OCI-LY1 (cell line): Measurements from ENCODE around the gene TMEM200C.

Experiments used
- H2AFZ ChIP-seq: fragments of 200-600 bp; sonication (generic), shearing (Covaris generic); 2 replicates; pipeline ENCODE4 v1.6.0; 2014; ENCODE audit warnings: antibody characterized with exemption, mild to moderate bottlenecking, low read length
- H3F3A ChIP-seq: fragments of 200-600 bp; sonication (generic), shearing (Covaris generic); 2 replicates; pipeline ENCODE4 v1.6.0; 2014; ENCODE audit warnings: mild to moderate bottlenecking, antibody characterized with exemption, low read length, moderate library complexity; ENCODE audit not compliant: insufficient read depth
- H3K27ac ChIP-seq: fragments of 200-600 bp; sonication (generic); 2 replicates; pipeline ENCODE4 v1.5.1; 2014; ENCODE audit warnings: low read length, mixed run types, mild to moderate bottlenecking, low read depth; ENCODE audit not compliant: poor library complexity, severe bottlenecking
- H3K27me3 ChIP-seq: fragments of 200-600 bp; sonication (generic); 2 replicates; pipeline ENCODE4 v1.6.0; 2014; ENCODE audit warnings: antibody characterized with exemption, mild to moderate bottlenecking, low read length, moderate library complexity; ENCODE audit not compliant: insufficient read depth
- H3K36me3 ChIP-seq: fragments of 200-600 bp; sonication (generic); 2 replicates; pipeline ENCODE4 v1.6.1; 2014; ENCODE audit warnings: mild to moderate bottlenecking, antibody characterized with exemption, low read length, moderate library complexity, mixed read lengths; ENCODE audit not compliant: insufficient read depth
- H3K4me1 ChIP-seq: fragments of 200-600 bp; sonication (generic); 2 replicates; pipeline ENCODE4 v1.5.1; 2014; ENCODE audit warnings: mild to moderate bottlenecking, low read length, moderate library complexity; ENCODE audit not compliant: insufficient read depth, severe bottlenecking
- H3K4me2 ChIP-seq: fragments of 200-600 bp; sonication (generic), shearing (Covaris generic); 2 replicates; pipeline ENCODE4 v1.6.1; 2014; ENCODE audit warnings: low read length
- H3K4me3 ChIP-seq: fragments of 200-600 bp; sonication (generic); 2 replicates; pipeline ENCODE4 v1.5.1; 2014; ENCODE audit warnings: low read length, low read depth, mild to moderate bottlenecking, mixed read lengths; ENCODE audit not compliant: poor library complexity, severe bottlenecking
- H3K79me2 ChIP-seq: fragments of 200-600 bp; shearing (Covaris generic); 2 replicates; pipeline ENCODE4 v1.6.1; 2016; ENCODE audit warnings: mixed run types, low read length, mixed read lengths; ENCODE audit not compliant: insufficient read depth
- H3K9ac ChIP-seq: fragments of 200-600 bp; sonication (generic), shearing (Covaris generic); 2 replicates; pipeline ENCODE4 v1.6.1; 2014; ENCODE audit warnings: mild to moderate bottlenecking, low read length, mixed read lengths
- H3K9me2 ChIP-seq: fragments of 200-600 bp; sonication (generic), shearing (Covaris generic); 2 replicates; pipeline ENCODE4 v1.6.1; 2014; ENCODE audit warnings: low read depth, mild to moderate bottlenecking, low read length, mixed read lengths
- H3K9me3 ChIP-seq: fragments of 200-600 bp; shearing (Covaris generic); 2 replicates; pipeline ENCODE4 v1.6.1; 2014; ENCODE audit warnings: low read length, mixed read lengths
- H4K20me1 ChIP-seq: fragments of 200-600 bp; sonication (generic), shearing (Covaris generic); 2 replicates; pipeline ENCODE4 v1.6.0; 2016; ENCODE audit warnings: mild to moderate bottlenecking, low read length; ENCODE audit not compliant: insufficient read depth
- CTCF ChIP-seq: fragments of 200-600 bp; sonication (generic), shearing (Covaris generic); IDR thresholded peaks from 2 replicates; pipeline ENCODE4 v1.5.1; 2017; ENCODE audit warnings: mild to moderate bottlenecking, antibody characterized with exemption, low read length, moderate library complexity, mixed read lengths
- EZH2 ChIP-seq: fragments of 200-600 bp; sonication (generic), shearing (Covaris generic); IDR thresholded peaks from 2 replicates; pipeline ENCODE4 v1.8.0; 2017; ENCODE audit warnings: borderline replicate concordance, mixed run types, mild to moderate bottlenecking, antibody characterized with exemption, low read length, moderate library complexity, mixed read lengths

Gene TMEM200C

DNA sequence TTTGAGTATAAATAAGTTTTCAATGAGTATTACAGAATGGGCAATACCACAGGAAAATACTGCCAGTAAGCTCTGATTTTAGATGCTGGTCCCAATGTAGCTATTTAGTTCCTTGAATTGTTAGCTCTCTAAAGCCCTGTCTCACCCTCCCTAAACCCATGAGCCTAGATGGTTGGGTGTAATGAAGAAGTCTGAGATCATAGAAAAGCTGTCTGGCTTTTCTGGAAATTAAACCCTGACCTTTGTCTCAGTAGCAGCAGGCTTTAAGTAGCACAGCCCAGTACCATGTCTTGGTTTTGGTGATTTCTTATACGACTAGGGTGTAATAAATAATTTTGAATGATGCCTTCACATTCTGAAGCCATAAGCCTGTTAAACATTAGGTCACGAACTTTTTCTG lies 55.3 kb downstream of the TMEM200C start:
- Histone ChIP-seq H3K9ac (no peak overlapping the region), H3K27ac (no peak overlapping the region), H4K20me1 (no peaks in the 10 kb centered on the region), H3K36me3 (no peaks in the 10 kb centered on the region), H3K9me3 (no peaks in the 10 kb centered on the region), H2AFZ (no peak overlapping the region), H3K4me1 (no peaks in the 10 kb centered on the region), H3F3A (no peaks in the 10 kb centered on the region), H3K4me3 (no peak overlapping the region), H3K79me2 (no peaks in the 10 kb centered on the region), H3K4me2 (no peak overlapping the region), H3K9me2 (no peaks in the 10 kb centered on the region), H3K27me3 (no peaks in the 10 kb centered on the region)
- TF ChIP-seq EZH2 (no peak), CTCF (no peak)

DNA sequence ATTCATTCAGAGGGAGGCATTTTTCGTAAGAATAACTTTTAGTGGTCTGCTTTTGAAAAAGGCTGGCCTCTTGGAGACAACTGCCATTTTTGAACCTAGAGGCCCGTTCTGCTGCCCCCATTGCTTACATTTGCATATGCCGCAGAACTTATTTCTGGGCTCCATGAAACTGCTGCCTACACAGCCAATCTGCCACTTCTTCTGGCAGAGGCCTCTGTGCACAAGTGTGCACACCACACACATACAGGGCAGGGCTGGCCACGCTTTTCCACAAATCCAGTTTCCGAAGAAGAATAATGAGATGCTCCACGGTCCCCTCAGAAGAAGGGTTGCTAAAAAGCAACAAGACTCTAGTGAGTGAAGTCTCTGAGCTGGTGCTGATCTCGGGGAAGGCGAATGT lies 56.2 kb downstream of the TMEM200C start:
- no peaks in the 10 kb centered on the region for H3K4me1 ChIP-seq
- H3K27me3 ChIP-seq, result no peaks in the 10 kb centered on the region
- TF ChIP-seq EZH2 (no peak), CTCF (no peak)
- no peak overlapping the region for H3K4me3 ChIP-seq
- no peak overlapping the region for H3K4me2 ChIP-seq
- no peaks in the 10 kb centered on the region for H3K9me3 ChIP-seq
- H3K9ac ChIP-seq, result no peak overlapping the region
- no peaks in the 10 kb centered on the region for H3K9me2 ChIP-seq
- no peaks in the 10 kb centered on the region for H4K20me1 ChIP-seq
- H3K27ac ChIP-seq, result no peak overlapping the region
- H3K79me2 ChIP-seq, result no peaks in the 10 kb centered on the region
- H3F3A ChIP-seq, result no peaks in the 10 kb centered on the region
- H3K36me3 ChIP-seq, result no peaks in the 10 kb centered on the region
- H2AFZ ChIP-seq, result no peak overlapping the region
